GM12873 (cell line): ENCODE results near the gene CHMP2A.

ENCODE experiments used
- TF ChIP-seq, protein P1 (sequence below): IDR thresholded peaks from 2 replicates; pipeline ENCODE4 v1.5.1; 2012; ENCODE audit warnings: low read depth, mild to moderate bottlenecking, moderate library complexity, low read length, control low read depth; ENCODE audit not compliant: insufficient read depth; ENCODE audit errors: missing control alignments

Gene CHMP2A

DNA sequence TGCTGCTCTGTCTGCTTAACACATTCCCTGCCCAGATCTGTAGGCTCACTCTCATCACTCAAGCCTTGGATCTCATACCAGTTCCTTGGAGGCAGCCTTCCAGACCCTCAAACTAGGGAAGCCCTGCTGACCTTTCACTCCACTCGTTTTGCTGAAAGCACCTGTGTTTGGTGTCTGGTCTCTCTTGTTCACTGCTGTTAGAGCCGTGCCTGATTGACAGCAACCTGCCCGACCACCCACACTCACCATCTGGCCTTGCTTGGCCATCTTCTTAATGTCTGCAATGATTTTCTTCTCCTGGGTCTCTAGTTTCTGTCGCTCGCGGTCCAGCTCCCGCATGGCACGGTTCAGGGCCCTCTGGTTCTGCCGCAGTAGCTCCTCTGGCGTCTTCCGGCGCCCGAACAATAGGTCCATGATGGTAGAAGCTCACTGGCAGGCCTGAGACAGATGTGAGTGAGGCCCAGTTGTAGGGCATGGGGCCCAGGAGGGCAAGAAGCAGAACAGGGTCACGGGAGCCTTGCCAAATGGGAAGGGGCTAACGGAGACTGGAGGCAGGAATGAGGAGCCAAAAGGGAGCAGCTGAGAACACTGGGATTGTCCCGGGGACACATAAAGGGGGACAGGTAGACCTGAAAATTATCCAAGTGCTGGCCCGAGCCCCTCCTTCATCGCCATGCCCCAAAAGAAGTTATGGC lies 959 bp downstream of the CHMP2A start:
- TF ChIP-seq, protein P1, sequence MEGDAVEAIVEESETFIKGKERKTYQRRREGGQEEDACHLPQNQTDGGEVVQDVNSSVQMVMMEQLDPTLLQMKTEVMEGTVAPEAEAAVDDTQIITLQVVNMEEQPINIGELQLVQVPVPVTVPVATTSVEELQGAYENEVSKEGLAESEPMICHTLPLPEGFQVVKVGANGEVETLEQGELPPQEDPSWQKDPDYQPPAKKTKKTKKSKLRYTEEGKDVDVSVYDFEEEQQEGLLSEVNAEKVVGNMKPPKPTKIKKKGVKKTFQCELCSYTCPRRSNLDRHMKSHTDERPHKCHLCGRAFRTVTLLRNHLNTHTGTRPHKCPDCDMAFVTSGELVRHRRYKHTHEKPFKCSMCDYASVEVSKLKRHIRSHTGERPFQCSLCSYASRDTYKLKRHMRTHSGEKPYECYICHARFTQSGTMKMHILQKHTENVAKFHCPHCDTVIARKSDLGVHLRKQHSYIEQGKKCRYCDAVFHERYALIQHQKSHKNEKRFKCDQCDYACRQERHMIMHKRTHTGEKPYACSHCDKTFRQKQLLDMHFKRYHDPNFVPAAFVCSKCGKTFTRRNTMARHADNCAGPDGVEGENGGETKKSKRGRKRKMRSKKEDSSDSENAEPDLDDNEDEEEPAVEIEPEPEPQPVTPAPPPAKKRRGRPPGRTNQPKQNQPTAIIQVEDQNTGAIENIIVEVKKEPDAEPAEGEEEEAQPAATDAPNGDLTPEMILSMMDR: no peak

DNA sequence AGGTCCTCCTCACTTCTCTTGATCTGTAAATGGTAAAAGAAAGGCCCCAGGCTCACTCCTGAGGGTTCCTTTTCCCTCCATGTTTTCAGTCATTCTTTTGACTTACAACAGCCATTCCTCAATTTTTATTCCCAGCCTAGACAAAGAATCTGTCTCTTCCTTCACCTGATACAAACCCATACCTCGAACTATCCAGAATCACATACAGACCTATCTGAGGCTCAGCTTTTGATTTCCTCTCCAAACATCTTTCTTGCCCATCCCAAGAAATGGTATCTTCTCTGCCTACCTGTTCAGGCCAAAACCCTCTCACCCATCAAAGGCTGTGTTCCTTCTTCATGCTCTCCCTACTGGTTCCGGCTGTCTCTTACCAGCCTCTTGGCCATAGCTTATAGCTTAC lies 2.2 kb downstream of the CHMP2A start:
- TF ChIP-seq, protein P1: no peak

DNA sequence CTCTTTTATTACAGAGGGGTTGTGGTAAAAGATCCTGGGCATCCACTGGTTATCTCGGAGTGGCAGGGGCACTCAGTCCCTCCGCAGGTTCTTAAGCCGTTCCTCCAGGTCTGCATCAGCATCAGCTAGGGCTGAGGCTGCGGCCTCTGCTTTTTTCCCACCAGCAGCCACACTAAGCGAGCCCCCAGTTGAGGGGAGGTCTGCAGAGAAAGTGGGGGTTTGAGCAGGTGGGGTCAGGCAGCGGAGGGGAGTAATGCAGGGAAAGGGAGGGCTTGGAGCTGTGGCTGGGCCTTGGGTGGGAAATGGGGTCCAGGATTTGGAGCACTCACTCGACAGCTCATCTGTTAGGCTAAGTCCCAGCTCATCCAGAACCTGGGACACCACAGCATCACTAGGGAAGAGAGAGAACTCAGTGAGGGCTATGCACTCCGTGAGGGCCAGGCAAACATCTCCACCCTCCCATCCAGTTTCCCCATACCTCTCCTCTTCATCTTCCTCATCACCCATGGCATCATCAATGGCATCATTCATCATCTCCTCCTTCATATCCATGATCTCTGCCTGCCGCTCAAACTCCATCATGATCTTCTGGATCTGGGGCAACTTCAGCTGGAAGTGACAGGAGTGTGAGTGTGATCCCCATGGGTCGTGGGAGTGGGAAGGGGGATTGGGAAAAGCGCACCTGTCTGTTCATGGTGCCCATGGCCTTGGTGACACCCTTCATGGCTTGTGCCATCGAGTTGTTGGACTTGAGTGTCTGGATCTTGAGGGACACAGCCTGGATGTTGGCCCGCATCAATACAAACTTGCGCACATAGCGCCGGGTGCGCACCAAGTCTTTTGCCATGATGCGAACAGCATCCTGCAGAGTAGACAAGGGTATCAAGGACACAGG lies 3.1 kb downstream of the CHMP2A start:
- TF ChIP-seq, protein P1: no peak

DNA sequence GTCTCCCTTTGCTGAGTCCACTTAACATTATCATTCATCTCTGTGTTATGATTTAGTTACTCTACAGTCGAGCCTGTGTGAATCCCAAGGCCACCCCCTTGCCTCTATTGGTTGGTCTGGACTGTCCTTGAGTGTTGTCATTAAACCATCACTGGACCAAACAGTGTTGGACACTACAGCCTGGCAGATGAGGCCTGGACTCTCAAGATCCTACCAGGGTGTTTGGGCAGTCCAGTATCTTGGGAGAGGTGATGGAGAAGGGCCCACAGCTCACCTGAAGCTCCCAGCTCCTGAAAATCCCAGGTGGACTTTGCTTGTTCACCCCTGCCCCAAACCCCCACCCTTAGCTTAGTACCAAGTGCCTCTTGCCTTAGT lies 3.8 kb downstream of the CHMP2A start:
- TF ChIP-seq, protein P1: no peak

DNA sequence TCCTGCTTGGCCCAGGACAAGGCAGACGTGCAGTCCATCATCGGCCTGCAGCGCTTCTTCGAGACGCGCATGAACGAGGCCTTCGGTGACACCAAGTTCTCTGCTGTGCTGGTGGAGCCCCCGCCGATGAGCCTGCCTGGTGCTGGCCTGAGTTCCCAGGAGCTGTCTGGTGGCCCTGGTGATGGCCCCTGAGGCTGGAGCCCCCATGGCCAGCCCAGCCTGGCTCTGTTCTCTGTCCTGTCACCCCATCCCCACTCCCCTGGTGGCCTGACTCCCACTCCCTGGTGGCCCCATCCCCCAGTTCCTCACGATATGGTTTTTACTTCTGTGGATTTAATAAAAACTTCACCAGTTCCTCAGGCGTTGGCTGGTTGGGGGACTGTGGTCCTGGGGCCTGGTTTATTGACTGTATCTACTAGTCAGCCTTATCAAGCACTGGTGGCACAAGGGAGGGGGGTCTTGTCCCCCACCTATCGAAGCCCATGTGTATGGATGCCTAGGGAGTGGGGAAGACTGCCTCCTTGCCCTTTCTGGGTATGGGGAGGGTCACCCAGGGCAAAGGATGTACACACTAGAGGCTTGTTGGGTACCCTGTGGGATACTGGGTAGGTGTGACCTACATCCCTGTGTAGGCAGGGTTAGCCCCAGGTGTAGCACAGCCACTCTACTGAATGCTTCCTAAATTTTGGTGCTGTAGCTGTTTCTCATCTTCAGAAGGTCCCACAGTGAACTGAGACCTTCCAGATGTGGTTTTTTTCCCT lies 4.4 kb downstream of the CHMP2A start:
- TF ChIP-seq, protein P1: no peak

DNA sequence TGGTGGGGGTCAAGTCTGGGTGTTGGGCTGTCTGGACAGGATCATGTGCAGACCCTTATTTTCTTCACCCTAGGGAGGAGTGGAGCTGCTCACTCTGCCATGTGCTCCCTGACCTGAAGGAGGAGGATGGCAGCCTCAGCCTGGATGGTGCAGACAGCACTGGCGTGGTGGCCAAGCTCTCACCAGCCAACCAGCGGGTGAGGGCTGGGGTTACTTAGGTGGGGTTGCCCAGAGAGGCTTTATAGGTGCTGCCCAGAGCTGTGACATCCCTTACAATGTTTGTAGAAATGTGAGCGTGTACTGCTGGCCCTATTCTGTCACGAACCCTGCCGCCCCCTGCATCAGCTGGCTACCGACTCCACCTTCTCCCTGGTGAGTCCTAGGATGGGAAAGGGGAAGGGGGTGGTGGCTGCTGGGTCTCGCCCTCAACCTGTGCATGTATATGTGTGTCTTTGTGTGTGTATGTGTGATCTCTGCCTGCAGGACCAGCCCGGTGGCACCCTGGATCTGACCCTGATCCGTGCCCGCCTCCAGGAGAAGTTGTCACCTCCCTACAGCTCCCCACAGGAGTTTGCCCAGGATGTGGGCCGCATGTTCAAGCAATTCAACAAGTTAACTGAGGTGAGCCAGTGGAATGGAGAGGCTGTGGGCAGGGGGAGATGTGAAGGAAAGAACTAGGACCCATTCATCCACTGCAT lies 5.1 kb downstream of the CHMP2A start:
- TF ChIP-seq, protein P1: no peak
